ENCODE measurements around the gene STIM1. TPM values are rescaled to one million over a fixed set of nuclear protein-coding genes. Genes with fewer than 3 reads are reported as not detected.

Gene STIM1
- total RNA-seq, 1 donor from 2014 or later = 46.9 TPM

DNA sequence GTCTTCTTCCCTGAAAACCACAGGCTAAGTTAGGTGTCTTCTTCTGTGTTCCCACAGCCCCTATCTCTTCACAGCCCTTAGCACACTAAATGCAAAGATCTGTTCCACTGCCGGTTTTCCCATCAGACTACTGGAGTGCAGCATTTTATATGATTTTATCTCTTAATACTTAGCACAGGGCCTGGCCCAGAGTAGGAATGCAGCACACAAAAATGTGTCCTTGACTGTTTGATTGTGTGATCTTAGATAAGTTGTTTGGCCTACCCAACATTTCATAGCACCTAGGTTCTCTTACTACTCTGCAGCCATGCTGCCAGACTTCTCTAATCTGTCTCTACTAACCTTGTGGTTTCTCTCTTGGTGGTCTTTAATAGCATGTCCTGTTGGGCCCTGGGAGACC lies 185.0 kb downstream of the STIM1 start:
- DNase-seq (ENCODE audit: extremely low spot score, unreplicated experiment) = no peak
- Mint-ChIP-seq H3K4me3 (ENCODE audit: unreplicated experiment) (no peak overlapping the region), H3K4me1 (ENCODE audit: unreplicated experiment) (peaks cover 9% of the 10 kb centered on the region), H3K27me3 (ENCODE audit: unreplicated experiment) (no peaks in the 10 kb centered on the region), H3K9me3 (ENCODE audit: unreplicated experiment) (no peaks in the 10 kb centered on the region), H3K27ac (ENCODE audit: unreplicated experiment) (no peak overlapping the region), H3K36me3 (ENCODE audit: unreplicated experiment) (peaks cover 3% of the 10 kb centered on the region)
- TF ChIP-seq, protein P1, sequence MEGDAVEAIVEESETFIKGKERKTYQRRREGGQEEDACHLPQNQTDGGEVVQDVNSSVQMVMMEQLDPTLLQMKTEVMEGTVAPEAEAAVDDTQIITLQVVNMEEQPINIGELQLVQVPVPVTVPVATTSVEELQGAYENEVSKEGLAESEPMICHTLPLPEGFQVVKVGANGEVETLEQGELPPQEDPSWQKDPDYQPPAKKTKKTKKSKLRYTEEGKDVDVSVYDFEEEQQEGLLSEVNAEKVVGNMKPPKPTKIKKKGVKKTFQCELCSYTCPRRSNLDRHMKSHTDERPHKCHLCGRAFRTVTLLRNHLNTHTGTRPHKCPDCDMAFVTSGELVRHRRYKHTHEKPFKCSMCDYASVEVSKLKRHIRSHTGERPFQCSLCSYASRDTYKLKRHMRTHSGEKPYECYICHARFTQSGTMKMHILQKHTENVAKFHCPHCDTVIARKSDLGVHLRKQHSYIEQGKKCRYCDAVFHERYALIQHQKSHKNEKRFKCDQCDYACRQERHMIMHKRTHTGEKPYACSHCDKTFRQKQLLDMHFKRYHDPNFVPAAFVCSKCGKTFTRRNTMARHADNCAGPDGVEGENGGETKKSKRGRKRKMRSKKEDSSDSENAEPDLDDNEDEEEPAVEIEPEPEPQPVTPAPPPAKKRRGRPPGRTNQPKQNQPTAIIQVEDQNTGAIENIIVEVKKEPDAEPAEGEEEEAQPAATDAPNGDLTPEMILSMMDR (IDR thresholded peaks at IDR 0.05) = no peak

DNA sequence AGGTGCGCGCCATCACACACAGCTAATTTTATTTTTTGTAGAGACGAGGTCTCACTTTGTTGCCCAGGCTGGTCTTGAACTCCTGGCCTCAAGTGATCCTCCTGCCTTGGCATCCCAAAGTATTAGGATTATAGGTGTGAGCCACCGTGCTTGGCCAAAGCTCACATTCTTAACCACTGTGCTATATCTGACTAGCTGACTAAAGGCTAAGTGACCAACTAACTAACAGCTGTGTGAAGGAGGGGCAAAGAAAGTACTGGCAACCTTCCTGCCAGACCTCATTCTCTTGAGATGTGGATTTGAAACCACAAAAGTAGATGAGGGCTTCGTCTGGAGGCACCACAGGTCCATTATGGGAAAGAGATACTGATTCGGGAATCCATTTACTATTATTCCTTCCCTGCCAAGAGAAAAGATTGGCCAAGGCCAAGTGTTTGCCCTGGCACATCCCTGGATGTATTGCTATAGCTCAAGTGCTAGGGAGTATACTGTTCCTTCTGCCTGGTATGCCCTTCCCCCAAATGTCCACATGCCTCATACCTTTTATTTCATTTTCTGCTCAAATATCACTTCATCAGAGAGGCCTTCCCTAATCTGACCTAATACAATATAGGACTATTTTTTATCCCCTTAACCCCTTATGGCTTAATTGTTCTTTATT lies 186.4 kb downstream of the STIM1 start:
- H3K9me3 Mint-ChIP-seq (ENCODE audit: unreplicated experiment) = no peaks in the 10 kb centered on the region
- H3K4me3 Mint-ChIP-seq (ENCODE audit: unreplicated experiment) = no peak overlapping the region
- DNase-seq (ENCODE audit: extremely low spot score, unreplicated experiment) = no peak

GRCh38 chr11:4044976-4045646 lies 189.6 kb downstream of the STIM1 start:
- Mint-ChIP-seq H3K27ac (ENCODE audit: unreplicated experiment) (no peak overlapping the region), H3K36me3 (ENCODE audit: unreplicated experiment) (no peaks in the 10 kb centered on the region), H3K27me3 (ENCODE audit: unreplicated experiment) (no peaks in the 10 kb centered on the region), H3K9me3 (ENCODE audit: unreplicated experiment) (no peaks in the 10 kb centered on the region), H3K4me1 (ENCODE audit: unreplicated experiment) (peaks cover 9% of the 10 kb centered on the region), H3K4me3 (ENCODE audit: unreplicated experiment) (no peak overlapping the region)
- no peak for DNase-seq (ENCODE audit: extremely low spot score, unreplicated experiment)
- TF ChIP-seq, protein P1 (IDR thresholded peaks at IDR 0.05) = no peak

More for the DNA sequence above, 186.4 kb downstream of the STIM1 start:
- peaks cover 3% of the 10 kb centered on the region for H3K36me3 Mint-ChIP-seq (ENCODE audit: unreplicated experiment)
- peaks cover 9% of the 10 kb centered on the region for H3K4me1 Mint-ChIP-seq (ENCODE audit: unreplicated experiment)
- no peak overlapping the region for H3K27ac Mint-ChIP-seq (ENCODE audit: unreplicated experiment)
- H3K27me3 Mint-ChIP-seq (ENCODE audit: unreplicated experiment) = no peaks in the 10 kb centered on the region
- TF ChIP-seq, protein P1 (IDR thresholded peaks at IDR 0.05) = no peak

DNA sequence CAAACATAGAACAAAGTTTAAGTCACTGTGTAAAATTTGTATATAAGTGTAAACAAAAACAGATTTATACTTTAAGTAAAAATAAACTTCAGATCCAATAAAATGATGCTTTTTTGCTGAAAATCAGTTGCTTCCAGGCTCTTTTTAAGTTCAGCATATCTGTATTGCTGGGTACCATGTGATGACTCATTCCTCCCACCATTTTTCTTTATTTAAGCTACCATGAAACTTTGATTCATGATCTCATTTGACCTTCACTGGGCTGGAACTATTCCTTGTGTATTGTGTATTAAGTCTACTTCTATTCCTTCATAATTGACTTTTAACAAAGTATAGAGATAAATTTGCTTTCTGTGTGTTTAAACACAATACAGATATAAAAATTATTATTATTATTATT lies 192.9 kb downstream of the STIM1 start:
- TF ChIP-seq, protein P1 (IDR thresholded peaks at IDR 0.05) = no peak
- H3K4me3 Mint-ChIP-seq (ENCODE audit: unreplicated experiment) = no peak overlapping the region
- peaks cover 9% of the 10 kb centered on the region for H3K4me1 Mint-ChIP-seq (ENCODE audit: unreplicated experiment)
- no peaks in the 10 kb centered on the region for H3K27me3 Mint-ChIP-seq (ENCODE audit: unreplicated experiment)
- peaks cover 5% of the 10 kb centered on the region for H3K36me3 Mint-ChIP-seq (ENCODE audit: unreplicated experiment)
- H3K9me3 Mint-ChIP-seq (ENCODE audit: unreplicated experiment) = no peaks in the 10 kb centered on the region
- H3K27ac Mint-ChIP-seq (ENCODE audit: unreplicated experiment) = no peak overlapping the region
- DNase-seq (ENCODE audit: extremely low spot score, unreplicated experiment) = no peak

- TF ChIP-seq, protein P1 (IDR thresholded peaks at IDR 0.05) = no peak
- H3K27me3 Mint-ChIP-seq (ENCODE audit: unreplicated experiment) = no peaks in the 10 kb centered on the region
Observed at GRCh38 chr11:4049006-4049405, 193.5 kb downstream of the STIM1 start.

More at GRCh38 chr11:4049006-4049405, 193.5 kb downstream of the STIM1 start:
- Mint-ChIP-seq H3K27ac (ENCODE audit: unreplicated experiment) (no peak overlapping the region), H3K4me3 (ENCODE audit: unreplicated experiment) (no peak overlapping the region), H3K4me1 (ENCODE audit: unreplicated experiment) (peaks cover 7% of the 10 kb centered on the region), H3K36me3 (ENCODE audit: unreplicated experiment) (peaks cover 5% of the 10 kb centered on the region), H3K9me3 (ENCODE audit: unreplicated experiment) (no peaks in the 10 kb centered on the region)
- DNase-seq (ENCODE audit: extremely low spot score, unreplicated experiment) = no peak
